Loucy (cell line): Measurements from ENCODE around the gene MINDY1.
A peak's percentile ranks its signal among the peaks of the same experiment; 100 is the strongest.

Experiments used
- H2AFZ ChIP-seq: fragments of 200-600 bp; sonication (generic); 2 replicates; pipeline ENCODE4 v1.6.0; 2016; ENCODE audit warnings: antibody characterized with exemption, mild to moderate bottlenecking, low read length, moderate library complexity
- H3F3A ChIP-seq: fragments of 200-600 bp; 2 replicates; pipeline ENCODE4 v1.6.0; 2016; ENCODE audit warnings: antibody characterized with exemption, low read depth, mild to moderate bottlenecking
- H3K27me3 ChIP-seq: fragments of 200-600 bp; sonication (generic); 2 replicates; pipeline ENCODE4 v1.6.1; 2014; ENCODE audit warnings: low read length, mild to moderate bottlenecking; ENCODE audit not compliant: insufficient read depth, poor library complexity, severe bottlenecking
- H3K36me3 ChIP-seq: fragments of 200-600 bp; sonication (generic); 2 replicates; pipeline ENCODE4 v1.6.1; 2016; ENCODE audit warnings: low read length; ENCODE audit not compliant: insufficient read depth
- H3K4me1 ChIP-seq: fragments of 200-600 bp; sonication (generic); 2 replicates; pipeline ENCODE4 v1.5.1; 2014; ENCODE audit warnings: low read length, mild to moderate bottlenecking; ENCODE audit not compliant: insufficient read depth, poor library complexity, severe bottlenecking
- H3K4me2 ChIP-seq: fragments of 200-600 bp; sonication (generic); 2 replicates; pipeline ENCODE4 v1.6.0; 2014; ENCODE audit warnings: antibody characterized with exemption, low read length, low read depth, mild to moderate bottlenecking; ENCODE audit not compliant: poor library complexity, severe bottlenecking
- H3K4me3 ChIP-seq: fragments of 200-600 bp; sonication (generic); 2 replicates; pipeline ENCODE4 v1.5.1; 2014; ENCODE audit warnings: low read length, mild to moderate bottlenecking, mixed read lengths; ENCODE audit not compliant: poor library complexity, severe bottlenecking
- H3K79me2 ChIP-seq: fragments of 200-600 bp; sonication (generic); 2 replicates; pipeline ENCODE4 v1.6.1; 2014; ENCODE audit warnings: low read length; ENCODE audit not compliant: insufficient read depth
- H3K9ac ChIP-seq: fragments of 200-600 bp; sonication (generic); 2 replicates; pipeline ENCODE4 v1.6.0; 2014; ENCODE audit warnings: mild to moderate bottlenecking, low read depth, low read length, moderate library complexity; ENCODE audit not compliant: poor library complexity, severe bottlenecking
- H3K9me2 ChIP-seq: fragments of 200-600 bp; sonication (generic); replicated peaks from 2 replicates; pipeline ENCODE4 v1.6.1; 2016; ENCODE audit warnings: low read depth, low read length, mixed read lengths
- H3K9me3 ChIP-seq: fragments of 200-600 bp; sonication (generic); 2 replicates; pipeline ENCODE4 v1.6.1; 2014; ENCODE audit warnings: mild to moderate bottlenecking, antibody characterized with exemption, low read length, low read depth; ENCODE audit not compliant: insufficient read depth
- H4K20me1 ChIP-seq: fragments of 200-600 bp; sonication (generic); 2 replicates; pipeline ENCODE4 v1.6.0; 2014; ENCODE audit warnings: antibody characterized with exemption, low read length, mild to moderate bottlenecking; ENCODE audit not compliant: insufficient read depth, poor library complexity, severe bottlenecking
- EZH2phosphoT487 ChIP-seq: fragments of 200-600 bp; IDR thresholded peaks from 2 replicates; pipeline ENCODE4 v1.6.1; 2018; ENCODE audit warnings: antibody characterized with exemption, mild to moderate bottlenecking, moderate library complexity, borderline replicate concordance
- TF ChIP-seq, protein P1 (sequence below): fragments of 200-600 bp; sonication (generic); conservative IDR thresholded peaks from 2 replicates; pipeline ENCODE4 v1.5.1; 2014; ENCODE audit warnings: mild to moderate bottlenecking, antibody characterized with exemption, low read length

The MINDY1 gene

DNA sequence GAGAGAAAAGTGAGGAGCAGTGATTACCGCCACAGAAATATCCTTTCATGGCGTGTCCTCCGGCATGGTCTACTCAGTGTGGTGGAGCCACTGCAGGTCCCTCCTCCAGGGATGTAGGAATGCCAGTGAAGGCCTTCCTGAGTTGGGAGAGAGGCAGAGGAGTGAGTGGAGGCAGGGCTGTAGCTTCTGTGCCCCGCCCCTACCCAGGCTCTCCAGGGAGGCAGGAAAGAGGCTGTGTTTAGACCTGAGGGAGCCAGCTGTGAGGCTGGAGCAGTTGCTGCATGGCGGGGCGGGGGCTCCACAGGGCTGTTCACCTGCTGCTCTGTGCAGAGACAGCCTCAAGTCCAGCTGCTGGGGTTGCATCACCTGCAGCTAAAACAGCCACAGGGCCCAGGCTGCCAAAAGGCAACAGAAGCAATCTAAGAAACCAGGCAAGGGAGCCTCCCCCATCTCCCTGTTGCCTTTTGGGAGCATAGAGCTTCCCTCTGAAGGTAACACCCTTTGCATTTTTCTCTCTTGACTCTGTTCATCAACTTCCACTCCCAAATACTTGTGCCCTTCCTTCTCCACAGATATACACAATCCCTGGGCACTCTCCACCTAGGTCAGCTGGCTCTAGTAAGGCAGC is 25.4 kb downstream of the MINDY1 start:
- Histone ChIP-seq H2AFZ (no peak overlapping the region), H3F3A (peaks cover 5% of the 10 kb centered on the region; the same call in 1 of the 2 replicates), H3K4me2 (no peak overlapping the region)

DNA sequence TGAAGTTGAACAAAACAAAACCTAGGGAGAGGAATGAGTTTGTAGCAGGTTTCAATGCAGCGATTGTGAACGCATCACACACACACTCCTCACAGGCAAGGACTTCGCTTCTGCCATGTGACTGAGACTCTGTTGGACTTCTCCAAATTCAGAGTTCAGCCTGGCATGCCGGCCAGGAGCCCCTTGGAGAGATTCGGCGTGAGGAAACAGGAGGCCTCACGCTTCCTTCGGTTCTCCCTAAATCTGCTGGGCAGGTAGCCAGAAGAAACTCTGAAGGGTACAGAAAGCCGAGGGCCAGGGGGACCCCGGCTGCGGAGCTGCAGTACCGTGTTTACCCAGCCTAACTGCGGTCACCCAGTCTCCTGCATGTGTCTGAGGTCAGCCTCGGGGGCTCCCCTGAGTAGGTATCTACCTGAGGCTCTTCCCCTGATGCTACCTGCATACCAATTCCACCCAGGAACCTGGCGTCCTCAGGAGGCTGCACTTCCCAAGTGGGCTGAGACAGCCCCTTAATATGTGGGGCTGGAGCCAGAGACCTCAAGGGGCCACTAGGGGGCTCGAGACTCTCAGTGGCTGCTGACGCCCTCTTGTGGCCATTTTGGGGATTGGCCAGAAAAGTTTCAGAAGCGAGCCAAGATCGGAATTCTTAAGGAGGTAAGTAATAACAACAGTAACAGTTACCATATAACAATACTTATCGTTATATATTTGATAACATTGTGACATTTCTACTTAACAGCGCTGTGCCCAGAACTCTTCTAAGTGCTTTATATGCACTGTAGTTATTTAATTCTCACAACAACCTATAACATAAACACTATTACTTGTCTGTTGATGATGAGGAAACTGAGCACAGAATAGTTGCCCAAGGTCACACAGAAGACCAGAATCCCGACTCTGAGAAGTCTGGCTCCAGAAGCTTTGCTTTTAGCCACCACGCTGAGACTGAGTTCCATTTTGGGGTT is 27.3 kb downstream of the MINDY1 start:
- peaks cover 34% of the 10 kb centered on the region for H3K4me1 ChIP-seq
- no peak for TF ChIP-seq EZH2phosphoT487
- TF ChIP-seq, protein P1, sequence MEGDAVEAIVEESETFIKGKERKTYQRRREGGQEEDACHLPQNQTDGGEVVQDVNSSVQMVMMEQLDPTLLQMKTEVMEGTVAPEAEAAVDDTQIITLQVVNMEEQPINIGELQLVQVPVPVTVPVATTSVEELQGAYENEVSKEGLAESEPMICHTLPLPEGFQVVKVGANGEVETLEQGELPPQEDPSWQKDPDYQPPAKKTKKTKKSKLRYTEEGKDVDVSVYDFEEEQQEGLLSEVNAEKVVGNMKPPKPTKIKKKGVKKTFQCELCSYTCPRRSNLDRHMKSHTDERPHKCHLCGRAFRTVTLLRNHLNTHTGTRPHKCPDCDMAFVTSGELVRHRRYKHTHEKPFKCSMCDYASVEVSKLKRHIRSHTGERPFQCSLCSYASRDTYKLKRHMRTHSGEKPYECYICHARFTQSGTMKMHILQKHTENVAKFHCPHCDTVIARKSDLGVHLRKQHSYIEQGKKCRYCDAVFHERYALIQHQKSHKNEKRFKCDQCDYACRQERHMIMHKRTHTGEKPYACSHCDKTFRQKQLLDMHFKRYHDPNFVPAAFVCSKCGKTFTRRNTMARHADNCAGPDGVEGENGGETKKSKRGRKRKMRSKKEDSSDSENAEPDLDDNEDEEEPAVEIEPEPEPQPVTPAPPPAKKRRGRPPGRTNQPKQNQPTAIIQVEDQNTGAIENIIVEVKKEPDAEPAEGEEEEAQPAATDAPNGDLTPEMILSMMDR = peak; percentile 100
- peaks cover 5% of the 10 kb centered on the region; the same call in 1 of the 2 replicates for H3F3A ChIP-seq
- peaks cover under 1% of the 10 kb centered on the region; the same call in 1 of the 2 replicates for H3K79me2 ChIP-seq
- no peaks in the 10 kb centered on the region for H3K9me2 ChIP-seq
- H3K9me3 ChIP-seq = no peaks in the 10 kb centered on the region
- no peaks in the 10 kb centered on the region for H3K36me3 ChIP-seq
- peak overlapping the region; percentile 24 for H3K4me2 ChIP-seq
- no peaks in the 10 kb centered on the region for H3K27me3 ChIP-seq
- peak overlapping the region; percentile 78 for H2AFZ ChIP-seq
- H4K20me1 ChIP-seq = no peaks in the 10 kb centered on the region
- H3K9ac ChIP-seq = no peak overlapping the region
- peak overlapping the region; percentile 51 for H3K4me3 ChIP-seq

More for the DNA sequence above, 25.4 kb downstream of the MINDY1 start:
- H3K4me1 ChIP-seq = peaks cover 27% of the 10 kb centered on the region
- H3K9ac ChIP-seq = no peak overlapping the region
- no peaks in the 10 kb centered on the region for H3K79me2 ChIP-seq
- no peaks in the 10 kb centered on the region for H3K9me2 ChIP-seq
- H3K27me3 ChIP-seq = no peaks in the 10 kb centered on the region
- no peak overlapping the region for H3K4me3 ChIP-seq
- H4K20me1 ChIP-seq = no peaks in the 10 kb centered on the region
- H3K9me3 ChIP-seq = no peaks in the 10 kb centered on the region
- no peaks in the 10 kb centered on the region for H3K36me3 ChIP-seq
- no peak for TF ChIP-seq EZH2phosphoT487
- TF ChIP-seq, protein P1 = no peak

DNA sequence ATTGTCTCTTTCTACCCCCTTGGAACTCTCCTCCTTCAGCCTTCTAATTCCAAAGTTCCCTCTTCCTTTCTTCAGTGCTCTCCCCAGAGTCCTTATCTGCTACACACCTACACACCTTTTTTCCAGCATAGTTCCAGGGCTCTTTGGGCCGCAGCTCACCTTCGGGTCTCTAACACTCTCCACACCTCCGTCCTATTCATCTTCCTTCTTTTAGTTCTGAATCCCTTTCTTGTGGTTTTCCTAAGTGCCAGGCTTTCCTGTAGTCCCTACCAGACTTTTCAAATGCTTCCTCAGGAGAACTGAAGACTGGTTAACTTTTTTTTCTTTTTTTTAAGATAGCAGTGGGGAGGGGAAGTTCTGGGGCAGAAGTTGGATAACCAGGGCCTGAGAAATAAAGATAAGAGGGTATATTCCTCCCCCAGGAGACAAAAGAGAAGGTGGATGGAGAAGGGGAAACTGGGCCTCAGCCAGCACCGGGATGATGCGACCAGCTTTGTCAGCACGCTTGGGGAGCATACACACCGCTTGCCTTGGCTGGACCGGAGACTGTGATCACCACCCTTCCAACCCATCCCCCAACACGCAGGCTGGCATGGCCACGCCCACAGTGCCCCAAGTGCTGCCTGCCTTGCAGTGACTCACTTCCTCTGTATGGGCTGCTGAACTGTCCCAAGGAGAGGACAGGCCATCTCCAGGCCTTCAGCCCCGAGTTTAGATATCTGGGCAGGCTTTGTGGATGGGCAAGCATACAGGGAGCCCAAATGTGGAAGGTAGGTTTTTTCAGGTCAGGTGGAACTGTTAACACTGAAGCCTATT is 29.6 kb downstream of the MINDY1 start:
- Histone ChIP-seq H3K4me2 (peak overlapping the region; percentile 92), H2AFZ (peak overlapping the region; percentile 44), H3F3A (peaks cover 5% of the 10 kb centered on the region; the same call in 1 of the 2 replicates), H4K20me1 (peaks cover 16% of the 10 kb centered on the region), H3K4me1 (peaks cover 47% of the 10 kb centered on the region), H3K9ac (peak overlapping the region; percentile 83), H3K79me2 (peaks cover 24% of the 10 kb centered on the region), H3K9me2 (no peaks in the 10 kb centered on the region), H3K4me3 (peak overlapping the region; percentile 77), H3K27me3 (no peaks in the 10 kb centered on the region), H3K36me3 (no peaks in the 10 kb centered on the region), H3K9me3 (no peaks in the 10 kb centered on the region)
- TF ChIP-seq EZH2phosphoT487 = no peak
- TF ChIP-seq, protein P1 = no peak
